ENCODE results near the gene MAGI1. TPM values are rescaled to one million over a fixed set of nuclear protein-coding genes. Genes with fewer than 3 reads are reported as not detected.
"Not testable (repeated sequence)": the region's sequence is repeated elsewhere in the genome, so short reads cannot be mapped to it uniquely, and the experiment has no call there.

The MAGI1 gene
- total RNA-seq, 4 donors from 2014 or later, result 17.2 to 40.8 (median 28.1) TPM

GRCh38 chr3:65573548-65574116 is 465.1 kb downstream of the MAGI1 start:
- TF ChIP-seq, protein P1, sequence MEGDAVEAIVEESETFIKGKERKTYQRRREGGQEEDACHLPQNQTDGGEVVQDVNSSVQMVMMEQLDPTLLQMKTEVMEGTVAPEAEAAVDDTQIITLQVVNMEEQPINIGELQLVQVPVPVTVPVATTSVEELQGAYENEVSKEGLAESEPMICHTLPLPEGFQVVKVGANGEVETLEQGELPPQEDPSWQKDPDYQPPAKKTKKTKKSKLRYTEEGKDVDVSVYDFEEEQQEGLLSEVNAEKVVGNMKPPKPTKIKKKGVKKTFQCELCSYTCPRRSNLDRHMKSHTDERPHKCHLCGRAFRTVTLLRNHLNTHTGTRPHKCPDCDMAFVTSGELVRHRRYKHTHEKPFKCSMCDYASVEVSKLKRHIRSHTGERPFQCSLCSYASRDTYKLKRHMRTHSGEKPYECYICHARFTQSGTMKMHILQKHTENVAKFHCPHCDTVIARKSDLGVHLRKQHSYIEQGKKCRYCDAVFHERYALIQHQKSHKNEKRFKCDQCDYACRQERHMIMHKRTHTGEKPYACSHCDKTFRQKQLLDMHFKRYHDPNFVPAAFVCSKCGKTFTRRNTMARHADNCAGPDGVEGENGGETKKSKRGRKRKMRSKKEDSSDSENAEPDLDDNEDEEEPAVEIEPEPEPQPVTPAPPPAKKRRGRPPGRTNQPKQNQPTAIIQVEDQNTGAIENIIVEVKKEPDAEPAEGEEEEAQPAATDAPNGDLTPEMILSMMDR (IDR thresholded peaks at IDR 0.05), result no peak
- no peak for TF ChIP-seq POLR2A (IDR thresholded peaks at IDR 0.05)
- TF ChIP-seq EP300 (IDR thresholded peaks at IDR 0.05), result no peak
- no peak for TF ChIP-seq POLR2AphosphoS5 (IDR thresholded peaks at IDR 0.05)

GRCh38 chr3:65572175-65572777 is 466.4 kb downstream of the MAGI1 start:
- peaks cover 0 to 45% (median 5%) of the 10 kb centered on the region in 3 donors for H3K4me1 ChIP-seq
- TF ChIP-seq POLR2A (IDR thresholded peaks at IDR 0.05) (no peak), EP300 (IDR thresholded peaks at IDR 0.05) (no peak), POLR2AphosphoS5 (IDR thresholded peaks at IDR 0.05) (no peak)
- TF ChIP-seq, protein P1 (IDR thresholded peaks at IDR 0.05), result no peak
- no peaks in the 10 kb centered on the region for H3K27me3 ChIP-seq
- no peaks in the 10 kb centered on the region for H3K36me3 ChIP-seq
- no peak overlapping the region for H3K27ac ChIP-seq
- no peak for ATAC-seq
- H3K9me3 ChIP-seq, result no peaks in the 10 kb centered on the region
- WGBS, 2 donors (ENCODE audit: low coverage in 1 of 2), result 68 to 95% methylated on average over 2 of the region's 2 CpGs
- no peak overlapping the region for H3K4me3 ChIP-seq

More at GRCh38 chr3:65573548-65574116, 465.1 kb downstream of the MAGI1 start:
- no peak overlapping the region for H3K27ac ChIP-seq
- no peaks in the 10 kb centered on the region for H3K36me3 ChIP-seq
- ATAC-seq, result no peak
- no peaks in the 10 kb centered on the region for H3K27me3 ChIP-seq
- H3K4me1 ChIP-seq, result peaks cover 0 to 45% (median 5%) of the 10 kb centered on the region in 3 donors
- H3K9me3 ChIP-seq, result no peaks in the 10 kb centered on the region
- H3K4me3 ChIP-seq, result no peak overlapping the region

- Histone ChIP-seq H3K27ac (no peak overlapping the region), H3K9me3 (no peaks in the 10 kb centered on the region), H3K36me3 (no peaks in the 10 kb centered on the region), H3K4me3 (no peak overlapping the region), H3K4me1 (peaks cover 0 to 34% (median 5%) of the 10 kb centered on the region in 3 donors), H3K27me3 (no peaks in the 10 kb centered on the region)
- no peak for ATAC-seq
- TF ChIP-seq POLR2A (IDR thresholded peaks at IDR 0.05) (no peak), EP300 (IDR thresholded peaks at IDR 0.05) (no peak), POLR2AphosphoS5 (IDR thresholded peaks at IDR 0.05) (no peak)
- TF ChIP-seq, protein P1 (IDR thresholded peaks at IDR 0.05), result no peak
- WGBS, 2 donors (ENCODE audit: low coverage in 1 of 2), result 94% methylated on average over 3 of the region's 3 CpGs
Observed at GRCh38 chr3:65569845-65570405, 468.8 kb downstream of the MAGI1 start.

- 60 to 88% methylated on average over 1 of the region's 1 CpG for WGBS, 2 donors (ENCODE audit: low coverage in 1 of 2)
- Histone ChIP-seq H3K4me3 (no peak overlapping the region), H3K4me1 (peaks cover 0 to 34% (median 5%) of the 10 kb centered on the region in 3 donors), H3K27me3 (no peaks in the 10 kb centered on the region), H3K9me3 (no peaks in the 10 kb centered on the region), H3K36me3 (no peaks in the 10 kb centered on the region), H3K27ac (no peak overlapping the region)
- ATAC-seq, result no peak
- TF ChIP-seq, protein P1 (IDR thresholded peaks at IDR 0.05), result no peak
- no peak for TF ChIP-seq POLR2AphosphoS5 (IDR thresholded peaks at IDR 0.05)
- TF ChIP-seq POLR2A (IDR thresholded peaks at IDR 0.05), result no peak
- no peak for TF ChIP-seq EP300 (IDR thresholded peaks at IDR 0.05)
Observed at GRCh38 chr3:65569129-65569528, 469.6 kb downstream of the MAGI1 start.

DNA sequence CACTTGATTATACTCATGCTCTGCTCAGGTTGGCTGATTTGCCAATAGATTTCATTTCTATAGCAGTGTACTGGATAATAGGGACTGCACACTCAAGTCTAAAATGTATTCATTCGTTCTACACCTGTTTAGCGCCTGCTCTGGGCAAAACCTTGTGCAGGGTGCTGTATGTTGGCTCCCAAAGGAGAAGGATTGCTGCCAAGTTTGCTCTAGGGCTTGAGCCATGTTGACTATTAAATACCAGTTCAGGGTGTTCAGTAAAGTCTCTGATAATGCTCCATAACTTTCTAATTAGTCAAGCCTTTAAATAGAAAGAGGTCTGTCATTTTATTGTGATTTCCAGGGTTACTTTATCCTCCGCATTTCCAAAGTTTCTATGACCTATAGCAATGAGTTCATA is 470.2 kb downstream of the MAGI1 start:
- TF ChIP-seq, protein P1 (IDR thresholded peaks at IDR 0.05), result no peak
- TF ChIP-seq POLR2A (IDR thresholded peaks at IDR 0.05) (no peak), EP300 (IDR thresholded peaks at IDR 0.05) (no peak), POLR2AphosphoS5 (IDR thresholded peaks at IDR 0.05) (no peak)
- no peaks in the 10 kb centered on the region for H3K9me3 ChIP-seq
- no peak for ATAC-seq
- H3K4me3 ChIP-seq, result no peak overlapping the region
- no peaks in the 10 kb centered on the region for H3K36me3 ChIP-seq
- no peak overlapping the region for H3K27ac ChIP-seq
- H3K4me1 ChIP-seq, result peaks cover 0 to 34% (median 5%) of the 10 kb centered on the region in 3 donors
- WGBS, 2 donors (ENCODE audit: low coverage in 1 of 2), result 58 to 59% methylated on average over 3 of the region's 3 CpGs
- no peaks in the 10 kb centered on the region for H3K27me3 ChIP-seq

GRCh38 chr3:65565744-65566143 is 473.0 kb downstream of the MAGI1 start:
- H3K4me1 ChIP-seq, result peaks cover 0 to 18% (median 0%) of the 10 kb centered on the region in 3 donors
- H3K36me3 ChIP-seq, H3K27me3 ChIP-seq, H3K9me3 ChIP-seq, H3K4me3 ChIP-seq, ATAC-seq, H3K27ac ChIP-seq: not testable (repeated sequence)
- WGBS, 2 donors (ENCODE audit: low coverage in 1 of 2), result 81 to 93% methylated on average over 6 of the region's 11 CpGs
